GM12878 (cell line): ENCODE measurements around the gene PCNP. TPM values are rescaled to one million over a fixed set of nuclear protein-coding genes. Genes with fewer than 3 reads are reported as not detected.

ENCODE experiments used
- ATAC-seq: fragments of 200-7000 bp; cut with Tn5 transposase; 3 replicates; pipeline ENCODE4 v1.9.1; 2020; ENCODE audit warnings: mild to moderate bottlenecking, moderate library complexity
- BruUV-seq: library from RNA; stranded (reverse); fragments of 400-500 nt; replicated peaks from 2 replicates; lab custom pipeline; 2021; lab: Mats Ljungman, UMichigan
- CTCF ChIA-PET: fragments of 300-600 bp; sonication (Branson Sonifier 250); formaldehyde crosslinking; extraction: SDS; loops from one replicate; lab custom pipeline; 2021; ENCODE audit warnings: inconsistent platforms; lab: Yijun Ruan, JAX
- POLR2A ChIA-PET: fragments of 350-600 bp; formaldehyde crosslinking; extraction: SDS; loops from one replicate; lab custom pipeline; 2021; ENCODE audit warnings: inconsistent platforms; lab: Charles Lee
- RAD21 ChIA-PET: fragments of 300-600 bp; sonication (Branson Sonifier 250); formaldehyde crosslinking; loops from one replicate; lab custom pipeline; 2023; ENCODE audit warnings: antibody characterized with exemption; ENCODE audit not compliant: unreplicated experiment; lab: Charles Lee
- SMC1A ChIA-PET: fragments of 300-600 bp; sonication (Branson Sonifier 250); formaldehyde crosslinking; loops from one replicate; lab custom pipeline; 2023; ENCODE audit not compliant: unreplicated experiment, uncharacterized antibody; lab: Charles Lee
- DNase-seq: peaks from one replicate; pipeline ENCODE4 v3.0.0-alpha.2; 2011; ENCODE audit warnings: low read depth, low spot score
- FAIRE-seq: peaks from 3 replicates; lab custom pipeline; 2011; peaks lifted over from hg19 to GRCh38; lab: Jason Lieb, UNC
- H2AFZ ChIP-seq: 2 replicates; pipeline ENCODE4 v1.6.0; 2011; ENCODE audit warnings: low read depth, low read length, control low read depth; ENCODE audit not compliant: control insufficient read depth
- H3K27ac ChIP-seq: 2 replicates; pipeline ENCODE4 v1.5.1; 2011; ENCODE audit warnings: control low read depth; ENCODE audit not compliant: control insufficient read depth, insufficient read depth
- H3K27me3 ChIP-seq, 2 experiments: replicated peaks in 1 of 2; 2 replicates each; pipeline versions ENCODE4 v1.6.0 to v1.6.1; 2011; ENCODE audit warnings: low read length in 1 of 2; ENCODE audit not compliant: control insufficient read depth in 2 of 2, insufficient read depth in 2 of 2
- H3K36me3 ChIP-seq, 2 experiments: 2 replicates each; pipeline ENCODE4 v1.5.1; 2011; ENCODE audit warnings: low read length in 1 of 2; ENCODE audit not compliant: control insufficient read depth in 2 of 2, insufficient read depth in 2 of 2
- H3K4me1 ChIP-seq: 2 replicates; pipeline ENCODE4 v1.6.1; 2011; ENCODE audit warnings: mild to moderate bottlenecking, low read length, moderate library complexity, mixed read lengths; ENCODE audit not compliant: control insufficient read depth, insufficient read depth
- H3K4me2 ChIP-seq: 2 replicates; pipeline ENCODE4 v1.6.0; 2011; ENCODE audit warnings: control low read depth; ENCODE audit not compliant: control insufficient read depth, insufficient read depth
- H3K4me3 ChIP-seq: fragments of 200-600 bp; sonication (generic); 2 replicates; pipeline ENCODE4 v1.5.1; 2016
- H3K79me2 ChIP-seq: 2 replicates; pipeline ENCODE4 v1.6.0; 2011; ENCODE audit warnings: low read length; ENCODE audit not compliant: control insufficient read depth, insufficient read depth
- H3K9ac ChIP-seq: 2 replicates; pipeline ENCODE4 v1.8.0; 2011; ENCODE audit warnings: low read length, control low read depth, mixed read lengths; ENCODE audit not compliant: control insufficient read depth, insufficient read depth
- H3K9me3 ChIP-seq: replicated peaks from 3 replicates; pipeline ENCODE4 v1.5.1; 2011; ENCODE audit warnings: mild to moderate bottlenecking, low read length; ENCODE audit not compliant: control insufficient read depth, insufficient read depth
- H4K20me1 ChIP-seq: 2 replicates; pipeline ENCODE4 v1.6.0; 2011; ENCODE audit not compliant: control insufficient read depth, insufficient read depth
- ATF7 ChIP-seq: fragments of 450-650 bp; IDR thresholded peaks from 2 replicates; pipeline ENCODE4 v1.6.1; 2016; ENCODE audit warnings: low read depth, mild to moderate bottlenecking
- BCL11A ChIP-seq: IDR thresholded peaks from 2 replicates; pipeline ENCODE4 v1.6.1; 2011; ENCODE audit warnings: low read depth, low read length
- CEBPZ ChIP-seq: fragments of 150-350 bp; IDR thresholded peaks from 2 replicates; pipeline ENCODE4 v1.6.1; 2016; ENCODE audit warnings: low read depth, low read length
- CUX1 ChIP-seq: IDR thresholded peaks from 2 replicates; pipeline ENCODE4 v1.6.1; 2012; ENCODE audit warnings: improper control_type of control experiment, low read depth, low read length; ENCODE audit not compliant: insufficient replicate concordance
- ETV6 ChIP-seq, 2 experiments: fragments of 450-650 bp in 1 of 2; IDR thresholded peaks in 1 of 2; conservative IDR thresholded peaks in 1 of 2; 2 replicates each; pipeline ENCODE4 v1.6.1; 2014; ENCODE audit warnings: antibody characterized with exemption in 1 of 2, borderline replicate concordance in 1 of 2, low read depth in 1 of 2, mild to moderate bottlenecking in 1 of 2, moderate library complexity in 1 of 2
- FOXK2 ChIP-seq: fragments of 450-650 bp; IDR thresholded peaks from 2 replicates; pipeline ENCODE4 v1.6.1; 2017; ENCODE audit warnings: mild to moderate bottlenecking, moderate library complexity
- GABPA ChIP-seq: IDR thresholded peaks from 2 replicates; pipeline ENCODE4 v1.6.1; 2014; ENCODE audit warnings: antibody characterized with exemption, low read depth, mild to moderate bottlenecking, inconsistent platforms
- GATAD2B ChIP-seq: fragments of 450-650 bp; conservative IDR thresholded peaks from 2 replicates; pipeline ENCODE4 v1.6.1; 2017; ENCODE audit warnings: low read depth, mild to moderate bottlenecking, moderate library complexity
- SIN3A ChIP-seq: IDR thresholded peaks from 2 replicates; pipeline ENCODE4 v1.6.1; 2012; ENCODE audit warnings: low read depth, low read length, improper control_type of control experiment
- SREBF1 ChIP-seq: IDR thresholded peaks from 2 replicates; pipeline ENCODE4 v1.6.1; 2012; ENCODE audit warnings: mild to moderate bottlenecking, low read length
- TBL1XR1 ChIP-seq: IDR thresholded peaks from 2 replicates; pipeline ENCODE4 v1.6.1; 2012; ENCODE audit warnings: low read depth, low read length, improper control_type of control experiment
- WRNIP1 ChIP-seq: IDR thresholded peaks from 2 replicates; pipeline ENCODE4 v1.6.1; 2011; ENCODE audit warnings: low read depth, low read length, improper control_type of control experiment, borderline replicate concordance
- WGBS: methylation state at CpG from one replicate; pipeline ENCODE4 v1.1.6; 2016; ENCODE audit warnings: low lambda C conversion rate; ENCODE audit not compliant: insufficient replicate concordance, insufficient coverage; ENCODE audit errors: missing lambda C conversion rate; 5-methylcytosine and 5-hydroxymethylcytosine counted together
- in situ Hi-C: fragments of 300-500 bp; cut with MboI; formaldehyde crosslinking; loops from 9 replicates; pipeline ENCODE4 v1.14.3; 2018; ENCODE audit warnings: mixed read lengths
- intact Hi-C: fragments of 100-400 bp; cut with micrococcal nuclease; formaldehyde crosslinking; loops from one replicate; pipeline ENCODE4 v1.14.2; 2022; ENCODE audit not compliant: unreplicated experiment
- polyA plus RNA-seq, 11 experiments: library from polyadenylated mRNA; depleted of rRNA in 4 of 11; unstranded in 6 of 11; stranded (reverse) in 5 of 11; fragments of >200 nt; fragmentation: Nextera tagmentation in 4 of 11; fragmentation: Illumina TruSeq in 1 of 11; extraction: Ambion mirVana in 4 of 11; extraction: Trizol in 1 of 11; gene quantifications; 1 replicate in 1 of 11; 2 replicates in 10 of 11; pipeline versions ENCODE4 v1.2.1 to v1.2.3, GENCODE V29; 2011 to 2016; ENCODE audit warnings: inconsistent platforms in 2 of 11, missing spikeins in 2 of 11, low read depth in 1 of 11
- total RNA-seq, 4 experiments: library from RNA; depleted of rRNA in 3 of 4; stranded (reverse); fragments of >200 nt in 3 of 4; fragmentation: Illumina TruSeq in 1 of 4; extraction: Trizol in 1 of 4; gene quantifications; 2 replicates each; pipeline versions ENCODE4 v1.2.1 to v1.2.3, GENCODE V29; 2013 to 2021
- TF ChIP-seq, protein P1 (sequence below): fragments of 450-650 bp; IDR thresholded peaks from 2 replicates; pipeline ENCODE4 v1.6.1; 2017; ENCODE audit warnings: mild to moderate bottlenecking, moderate library complexity

PCNP gene
- total and polyA plus RNA-seq, 10 of the 15 experiments (the other 5 are each of a cell fraction or from before 2014, with no cell fraction given) = 49.8 to 179 (median 109) TPM

DNA sequence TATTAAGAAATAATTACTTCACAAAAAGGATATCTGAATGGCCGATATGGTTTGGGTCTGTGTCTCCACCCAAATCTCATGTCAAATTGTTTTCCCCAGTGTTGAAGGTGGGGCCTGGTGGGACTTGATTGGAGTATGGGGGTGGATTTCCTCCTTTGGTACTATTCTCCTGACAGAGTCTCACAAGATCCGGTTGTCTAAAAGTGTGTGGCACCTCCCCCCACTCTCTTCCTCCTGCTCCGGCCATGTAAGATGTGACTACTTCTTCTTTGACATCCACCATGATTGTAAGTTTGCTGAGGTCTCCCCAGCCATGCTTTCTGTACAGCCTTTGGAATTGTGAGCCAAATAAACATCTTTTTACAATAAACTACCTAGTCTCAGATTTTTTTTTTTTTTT, 68.5 kb downstream of the PCNP start:
- Histone ChIP-seq H3K9ac (no peak overlapping the region), H3K4me1 (no peaks in the 10 kb centered on the region), H3K36me3 (no peaks in the 10 kb centered on the region), H3K4me2 (no peak overlapping the region), H3K27me3 (no peaks in the 10 kb centered on the region), H3K4me3 (no peak overlapping the region), H3K9me3 (no peaks in the 10 kb centered on the region), H2AFZ (no peak overlapping the region), H3K27ac (no peak overlapping the region), H3K79me2 (no peaks in the 10 kb centered on the region), H4K20me1 (no peaks in the 10 kb centered on the region)
- CTCF ChIA-PET = no interaction called here
- in situ Hi-C loops (no loop called here), intact Hi-C loops (no loop called here)
- no peak for DNase-seq
- BruUV-seq = no TSS peak
- SMC1A ChIA-PET = no interaction called here
- 52% methylated on average over 3 of the region's 3 CpGs for WGBS
- POLR2A ChIA-PET = no interaction called here
- RAD21 ChIA-PET = no interaction called here
- no peak for FAIRE-seq
- no peak for ATAC-seq
- no peak for TF ChIP-seq CUX1
- TF ChIP-seq SIN3A = no peak
- no peak for TF ChIP-seq WRNIP1
- no peak for TF ChIP-seq FOXK2
- TF ChIP-seq, protein P1, sequence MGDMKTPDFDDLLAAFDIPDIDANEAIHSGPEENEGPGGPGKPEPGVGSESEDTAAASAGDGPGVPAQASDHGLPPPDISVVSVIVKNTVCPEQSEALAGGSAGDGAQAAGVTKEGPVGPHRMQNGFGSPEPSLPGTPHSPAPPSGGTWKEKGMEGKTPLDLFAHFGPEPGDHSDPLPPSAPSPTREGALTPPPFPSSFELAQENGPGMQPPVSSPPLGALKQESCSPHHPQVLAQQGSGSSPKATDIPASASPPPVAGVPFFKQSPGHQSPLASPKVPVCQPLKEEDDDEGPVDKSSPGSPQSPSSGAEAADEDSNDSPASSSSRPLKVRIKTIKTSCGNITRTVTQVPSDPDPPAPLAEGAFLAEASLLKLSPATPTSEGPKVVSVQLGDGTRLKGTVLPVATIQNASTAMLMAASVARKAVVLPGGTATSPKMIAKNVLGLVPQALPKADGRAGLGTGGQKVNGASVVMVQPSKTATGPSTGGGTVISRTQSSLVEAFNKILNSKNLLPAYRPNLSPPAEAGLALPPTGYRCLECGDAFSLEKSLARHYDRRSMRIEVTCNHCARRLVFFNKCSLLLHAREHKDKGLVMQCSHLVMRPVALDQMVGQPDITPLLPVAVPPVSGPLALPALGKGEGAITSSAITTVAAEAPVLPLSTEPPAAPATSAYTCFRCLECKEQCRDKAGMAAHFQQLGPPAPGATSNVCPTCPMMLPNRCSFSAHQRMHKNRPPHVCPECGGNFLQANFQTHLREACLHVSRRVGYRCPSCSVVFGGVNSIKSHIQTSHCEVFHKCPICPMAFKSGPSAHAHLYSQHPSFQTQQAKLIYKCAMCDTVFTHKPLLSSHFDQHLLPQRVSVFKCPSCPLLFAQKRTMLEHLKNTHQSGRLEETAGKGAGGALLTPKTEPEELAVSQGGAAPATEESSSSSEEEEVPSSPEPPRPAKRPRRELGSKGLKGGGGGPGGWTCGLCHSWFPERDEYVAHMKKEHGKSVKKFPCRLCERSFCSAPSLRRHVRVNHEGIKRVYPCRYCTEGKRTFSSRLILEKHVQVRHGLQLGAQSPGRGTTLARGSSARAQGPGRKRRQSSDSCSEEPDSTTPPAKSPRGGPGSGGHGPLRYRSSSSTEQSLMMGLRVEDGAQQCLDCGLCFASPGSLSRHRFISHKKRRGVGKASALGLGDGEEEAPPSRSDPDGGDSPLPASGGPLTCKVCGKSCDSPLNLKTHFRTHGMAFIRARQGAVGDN = no peak
- no peak for TF ChIP-seq GATAD2B
- no peak for TF ChIP-seq SREBF1
- no peak for TF ChIP-seq TBL1XR1
- TF ChIP-seq GABPA = no peak
- TF ChIP-seq BCL11A = no peak
- no peak for TF ChIP-seq ATF7
- TF ChIP-seq ETV6 (conservative IDR thresholded peaks at IDR 0.05 in 1 of 2, IDR thresholded peaks at IDR 0.05 in 1 of 2; ENCODE audit: borderline replicate concordance in 1 of 2, low read depth in 1 of 2) = no peak
- no peak for TF ChIP-seq CEBPZ
